OCI-LY7 (cell line): ENCODE results near the gene SARS2. TPM values are rescaled to one million over a fixed set of nuclear protein-coding genes. Genes with fewer than 3 reads are reported as not detected.

Source experiments
- BruUV-seq: library from RNA; stranded (reverse); fragments of 400-500 nt; replicated peaks from 2 replicates; lab custom pipeline; 2021; lab: Mats Ljungman, UMichigan
- CTCF ChIA-PET: fragments of 300-600 bp; sonication (Branson Sonifier 250); formaldehyde crosslinking; loops from one replicate; lab custom pipeline; 2022; ENCODE audit warnings: antibody characterized with exemption; ENCODE audit not compliant: unreplicated experiment; lab: Charles Lee
- POLR2A ChIA-PET: fragments of 300-600 bp; sonication (Branson Sonifier 250); formaldehyde crosslinking; loops from one replicate; lab custom pipeline; 2022; ENCODE audit warnings: antibody characterized with exemption; lab: Charles Lee
- DNase-seq: peaks from one replicate; pipeline ENCODE4 v3.0.0-alpha.2; 2015; ENCODE audit warnings: low spot score
- H2AFZ ChIP-seq: fragments of 200-600 bp; sonication (generic), shearing (Covaris generic); 2 replicates; pipeline ENCODE4 v1.6.1; 2014; ENCODE audit warnings: mild to moderate bottlenecking, antibody characterized with exemption, low read length, moderate library complexity
- H3K27ac ChIP-seq: fragments of 200-600 bp; sonication (generic); 2 replicates; pipeline ENCODE4 v1.5.1; 2014; ENCODE audit warnings: mixed run types, low read depth, mild to moderate bottlenecking, moderate library complexity, low read length, inconsistent platforms; ENCODE audit not compliant: poor library complexity, severe bottlenecking
- H3K36me3 ChIP-seq: fragments of 200-600 bp; sonication (generic); 2 replicates; pipeline ENCODE4 v1.6.1; 2014; ENCODE audit warnings: mild to moderate bottlenecking, antibody characterized with exemption, low read length, moderate library complexity, mixed read lengths; ENCODE audit not compliant: insufficient read depth
- H3K4me1 ChIP-seq: fragments of 200-600 bp; sonication (generic); 2 replicates; pipeline ENCODE4 v1.5.1; 2014; ENCODE audit warnings: mild to moderate bottlenecking, low read length; ENCODE audit not compliant: insufficient read depth, poor library complexity, severe bottlenecking
- H3K4me2 ChIP-seq: fragments of 200-600 bp; sonication (generic); 2 replicates; pipeline ENCODE4 v1.6.1; 2014; ENCODE audit warnings: mild to moderate bottlenecking, low read length
- H3K4me3 ChIP-seq: fragments of 200-600 bp; sonication (generic); 2 replicates; pipeline ENCODE4 v1.5.1; 2014; ENCODE audit warnings: mild to moderate bottlenecking, low read depth, low read length; ENCODE audit not compliant: poor library complexity, severe bottlenecking
- H3K79me2 ChIP-seq: fragments of 200-600 bp; sonication (generic); 2 replicates; pipeline ENCODE4 v1.6.1; 2016; ENCODE audit warnings: low read depth, mild to moderate bottlenecking, low read length, moderate library complexity, mixed read lengths; ENCODE audit not compliant: insufficient read depth
- H3K9me2 ChIP-seq: fragments of 200-600 bp; sonication (generic); 2 replicates; pipeline ENCODE4 v1.6.1; 2016; ENCODE audit warnings: mild to moderate bottlenecking, low read length, mixed read lengths; ENCODE audit not compliant: insufficient read depth
- H3K9me3 ChIP-seq: fragments of 200-600 bp; sonication (generic); 2 replicates; pipeline ENCODE4 v1.6.1; 2014; ENCODE audit warnings: mild to moderate bottlenecking, mixed run types, low read length, mixed read lengths
- H4K20me1 ChIP-seq: fragments of 200-600 bp; sonication (generic); 2 replicates; pipeline ENCODE4 v1.6.1; 2014; ENCODE audit warnings: mild to moderate bottlenecking, antibody characterized with exemption, low read length, moderate library complexity, mixed read lengths; ENCODE audit not compliant: insufficient read depth
- CTCF ChIP-seq: fragments of 200-600 bp; sonication (generic); conservative IDR thresholded peaks from 2 replicates; pipeline ENCODE4 v1.5.1; 2014; ENCODE audit warnings: mild to moderate bottlenecking, antibody characterized with exemption, low read length, moderate library complexity, mixed read lengths
- EZH2phosphoT487 ChIP-seq: fragments of 200-600 bp; sonication (generic); IDR thresholded peaks from 2 replicates; pipeline ENCODE4 v1.6.1; 2018; ENCODE audit warnings: low read depth, borderline replicate concordance, mild to moderate bottlenecking, mixed run types, antibody characterized with exemption, low read length, moderate library complexity, mixed read lengths
- intact Hi-C: fragments of 100-400 bp; cut with micrococcal nuclease; formaldehyde crosslinking; loops from one replicate; pipeline ENCODE4 v1.10.0; 2022; ENCODE audit not compliant: unreplicated experiment
- total RNA-seq, 2 experiments: library from RNA; depleted of rRNA in 1 of 2; stranded (reverse); fragments of >200 nt in 1 of 2; shearing (Covaris generic) in 1 of 2; gene quantifications; 2 replicates each; pipeline ENCODE4 v1.2.3, GENCODE V29; 2014 to 2022

Gene SARS2
- total RNA-seq, 2 experiments from 2014 or later = 37.7 to 52.8 TPM

- BruUV-seq = no TSS peak
- intact Hi-C loops = no loop called here
Measured at GRCh38 chr19:38907227-38907626, 23.3 kb downstream of the SARS2 start.

GRCh38 chr19:38905620-38906019, 24.9 kb downstream of the SARS2 start:
- CTCF ChIA-PET = interaction anchor here (0.6 kb wide), 1 partner anchor 399 kb away, joined by 3 read pairs; no protein-coding TSS in a partner anchor
- Histone ChIP-seq H3K4me2 (no peak overlapping the region), H3K36me3 (peaks cover 29% of the 10 kb centered on the region), H2AFZ (no peak overlapping the region), H3K9me2 (no peaks in the 10 kb centered on the region), H3K79me2 (peaks cover 12% of the 10 kb centered on the region), H3K9me3 (peaks cover 4% of the 10 kb centered on the region; the same call in 1 of the 2 replicates), H3K27ac (no peak overlapping the region), H3K4me3 (no peak overlapping the region), H4K20me1 (no peaks in the 10 kb centered on the region), H3K4me1 (peaks cover 4% of the 10 kb centered on the region)
- TF ChIP-seq EZH2phosphoT487 = no peak
- TF ChIP-seq CTCF = no peak
- no peak for DNase-seq
- intact Hi-C loops = no loop called here
- BruUV-seq = no TSS peak
- POLR2A ChIA-PET = no interaction called here

More at GRCh38 chr19:38907227-38907626, 23.3 kb downstream of the SARS2 start:
- Histone ChIP-seq H3K4me3 (no peak overlapping the region), H3K4me1 (no peaks in the 10 kb centered on the region), H3K27ac (no peak overlapping the region), H3K36me3 (peaks cover 26% of the 10 kb centered on the region), H3K9me2 (no peaks in the 10 kb centered on the region), H3K79me2 (no peaks in the 10 kb centered on the region), H3K9me3 (no peaks in the 10 kb centered on the region), H4K20me1 (no peaks in the 10 kb centered on the region), H3K4me2 (no peak overlapping the region), H2AFZ (no peak overlapping the region)
- no peak for TF ChIP-seq EZH2phosphoT487
- TF ChIP-seq CTCF = no peak
- POLR2A ChIA-PET = no interaction called here
- CTCF ChIA-PET = no interaction called here
- no peak for DNase-seq

- H4K20me1 ChIP-seq = no peaks in the 10 kb centered on the region
- intact Hi-C loops = no loop called here
- DNase-seq = no peak
- H3K4me2 ChIP-seq = no peak overlapping the region
- POLR2A ChIA-PET = interaction anchor here (0.5 kb wide), 1 partner anchor 240 kb away, joined by 4 read pairs; no protein-coding TSS in a partner anchor
- H3K9me3 ChIP-seq = peaks cover 4% of the 10 kb centered on the region; the same call in 1 of the 2 replicates
- peaks cover 6% of the 10 kb centered on the region for H3K4me1 ChIP-seq
- no peaks in the 10 kb centered on the region for H3K9me2 ChIP-seq
- H3K79me2 ChIP-seq = peaks cover 19% of the 10 kb centered on the region
- TF ChIP-seq EZH2phosphoT487 (no peak), CTCF (no peak)
- H3K4me3 ChIP-seq = no peak overlapping the region
- no TSS peak for BruUV-seq
- H2AFZ ChIP-seq = no peak overlapping the region
- peaks cover 29% of the 10 kb centered on the region for H3K36me3 ChIP-seq
- CTCF ChIA-PET = interaction anchor here (0.6 kb wide), 1 partner anchor 398 kb away, joined by 3 read pairs; no protein-coding TSS in a partner anchor
- no peak overlapping the region for H3K27ac ChIP-seq
Measured at GRCh38 chr19:38904581-38905539, 25.7 kb downstream of the SARS2 start.
